Ovary (tissue), 3 donors: ENCODE results near the gene MAFB.

Source experiments
- CTCF ChIP-seq, 3 donors: fragments of 450-650 bp in 2 of 3; fragments of 200-600 bp in 1 of 3; IDR thresholded peaks; one replicate each; pipeline versions ENCODE4 v1.5.1 to v1.8.0; 2016 to 2022; ENCODE audit warnings: antibody characterized with exemption in 3 of 3, mild to moderate bottlenecking in 1 of 3
- EP300 ChIP-seq: sonication (generic); formaldehyde crosslinking; IDR thresholded peaks from one replicate; pipeline ENCODE4 v1.6.1; 2017; ENCODE audit warnings: antibody characterized with exemption
- POLR2A ChIP-seq: fragments of 450-650 bp; IDR thresholded peaks from one replicate; pipeline ENCODE4 v1.6.1; 2017; ENCODE audit warnings: antibody characterized with exemption, mild to moderate bottlenecking, moderate library complexity
- donor health status: DM: no; HTN: no; CAD: no.

- TF ChIP-seq CTCF (IDR thresholded peaks at IDR 0.05): no peak
- TF ChIP-seq POLR2A: no peak
- TF ChIP-seq EP300: no peak
These were observed 33.6 kb downstream of the MAFB start for GRCh38 chr20:40655451-40655850.
